IMR-90 (cell line): ENCODE results near the gene RBFA.

Experiments used
- CEBPB ChIP-seq: IDR thresholded peaks from 2 replicates; pipeline ENCODE4 v1.6.1; 2012; ENCODE audit warnings: low read depth, low read length, improper control_type of control experiment
- CTCF ChIP-seq: conservative IDR thresholded peaks from 2 replicates; pipeline ENCODE4 v1.5.1; 2012; ENCODE audit warnings: mild to moderate bottlenecking, low read depth, low read length, improper control_type of control experiment
- MAZ ChIP-seq: IDR thresholded peaks from 2 replicates; pipeline ENCODE4 v1.6.1; 2012; ENCODE audit warnings: low read depth, mild to moderate bottlenecking, low read length, improper control_type of control experiment, moderate library complexity, borderline replicate concordance
- POLR2A ChIP-seq: IDR thresholded peaks from 2 replicates; pipeline ENCODE4 v1.6.1; 2012; ENCODE audit warnings: mild to moderate bottlenecking, low read depth, low read length
- RCOR1 ChIP-seq: IDR thresholded peaks from 2 replicates; pipeline ENCODE4 v1.6.1; 2012; ENCODE audit warnings: mild to moderate bottlenecking, low read length, improper control_type of control experiment; ENCODE audit not compliant: insufficient replicate concordance

GRCh38 chr18:79985172-79985571 lies 49.1 kb upstream of the RBFA start:
- TF ChIP-seq POLR2A (no peak), CTCF (no peak), MAZ (no peak), CEBPB (no peak), RCOR1 (no peak)
